GM12878 (cell line): ENCODE measurements around the gene SOWAHD. TPM values are rescaled to one million over a fixed set of nuclear protein-coding genes. Genes with fewer than 3 reads are reported as not detected.

Source experiments
- ATAC-seq: fragments of 200-7000 bp; cut with Tn5 transposase; 3 replicates; pipeline ENCODE4 v1.9.1; 2020; ENCODE audit warnings: mild to moderate bottlenecking, moderate library complexity
- BruUV-seq: library from RNA; stranded (reverse); fragments of 400-500 nt; replicated peaks from 2 replicates; lab custom pipeline; 2021; lab: Mats Ljungman, UMichigan
- CTCF ChIA-PET: fragments of 300-600 bp; sonication (Branson Sonifier 250); formaldehyde crosslinking; extraction: SDS; loops from one replicate; lab custom pipeline; 2021; ENCODE audit warnings: inconsistent platforms; lab: Yijun Ruan, JAX
- POLR2A ChIA-PET: fragments of 350-600 bp; formaldehyde crosslinking; extraction: SDS; loops from one replicate; lab custom pipeline; 2021; ENCODE audit warnings: inconsistent platforms; lab: Charles Lee
- RAD21 ChIA-PET: fragments of 300-600 bp; sonication (Branson Sonifier 250); formaldehyde crosslinking; loops from one replicate; lab custom pipeline; 2023; ENCODE audit warnings: antibody characterized with exemption; ENCODE audit not compliant: unreplicated experiment; lab: Charles Lee
- SMC1A ChIA-PET: fragments of 300-600 bp; sonication (Branson Sonifier 250); formaldehyde crosslinking; loops from one replicate; lab custom pipeline; 2023; ENCODE audit not compliant: unreplicated experiment, uncharacterized antibody; lab: Charles Lee
- DNase-seq: peaks from one replicate; pipeline ENCODE4 v3.0.0-alpha.2; 2011; ENCODE audit warnings: low read depth, low spot score
- FAIRE-seq: peaks from 3 replicates; lab custom pipeline; 2011; peaks lifted over from hg19 to GRCh38; lab: Jason Lieb, UNC
- H2AFZ ChIP-seq: 2 replicates; pipeline ENCODE4 v1.6.0; 2011; ENCODE audit warnings: low read depth, low read length, control low read depth; ENCODE audit not compliant: control insufficient read depth
- H3K27ac ChIP-seq: 2 replicates; pipeline ENCODE4 v1.5.1; 2011; ENCODE audit warnings: control low read depth; ENCODE audit not compliant: control insufficient read depth, insufficient read depth
- H3K27me3 ChIP-seq, 2 experiments: replicated peaks in 1 of 2; 2 replicates each; pipeline versions ENCODE4 v1.6.0 to v1.6.1; 2011; ENCODE audit warnings: low read length in 1 of 2; ENCODE audit not compliant: control insufficient read depth in 2 of 2, insufficient read depth in 2 of 2
- H3K36me3 ChIP-seq, 2 experiments: 2 replicates each; pipeline ENCODE4 v1.5.1; 2011; ENCODE audit warnings: low read length in 1 of 2; ENCODE audit not compliant: control insufficient read depth in 2 of 2, insufficient read depth in 2 of 2
- H3K4me1 ChIP-seq: 2 replicates; pipeline ENCODE4 v1.6.1; 2011; ENCODE audit warnings: mild to moderate bottlenecking, low read length, moderate library complexity, mixed read lengths; ENCODE audit not compliant: control insufficient read depth, insufficient read depth
- H3K4me2 ChIP-seq: 2 replicates; pipeline ENCODE4 v1.6.0; 2011; ENCODE audit warnings: control low read depth; ENCODE audit not compliant: control insufficient read depth, insufficient read depth
- H3K4me3 ChIP-seq: fragments of 200-600 bp; sonication (generic); 2 replicates; pipeline ENCODE4 v1.5.1; 2016
- H3K79me2 ChIP-seq: 2 replicates; pipeline ENCODE4 v1.6.0; 2011; ENCODE audit warnings: low read length; ENCODE audit not compliant: control insufficient read depth, insufficient read depth
- H3K9ac ChIP-seq: 2 replicates; pipeline ENCODE4 v1.8.0; 2011; ENCODE audit warnings: low read length, control low read depth, mixed read lengths; ENCODE audit not compliant: control insufficient read depth, insufficient read depth
- H3K9me3 ChIP-seq: replicated peaks from 3 replicates; pipeline ENCODE4 v1.5.1; 2011; ENCODE audit warnings: mild to moderate bottlenecking, low read length; ENCODE audit not compliant: control insufficient read depth, insufficient read depth
- H4K20me1 ChIP-seq: 2 replicates; pipeline ENCODE4 v1.6.0; 2011; ENCODE audit not compliant: control insufficient read depth, insufficient read depth
- NBN ChIP-seq: fragments of 450-650 bp; IDR thresholded peaks from 2 replicates; pipeline ENCODE4 v1.6.1; 2016
- SUPT20H ChIP-seq: IDR thresholded peaks from 2 replicates; pipeline ENCODE4 v1.6.1; 2011; ENCODE audit warnings: low read depth, mild to moderate bottlenecking, low read length, moderate library complexity, borderline replicate concordance; ENCODE audit not compliant: control insufficient read depth
- TCF12 ChIP-seq: IDR thresholded peaks from 2 replicates; pipeline ENCODE4 v1.6.1; 2011; ENCODE audit warnings: low read depth, mild to moderate bottlenecking, low read length
- WGBS: methylation state at CpG from one replicate; pipeline ENCODE4 v1.1.6; 2016; ENCODE audit warnings: low lambda C conversion rate; ENCODE audit not compliant: insufficient replicate concordance, insufficient coverage; ENCODE audit errors: missing lambda C conversion rate; 5-methylcytosine and 5-hydroxymethylcytosine counted together
- in situ Hi-C: fragments of 300-500 bp; cut with MboI; formaldehyde crosslinking; loops from 9 replicates; pipeline ENCODE4 v1.14.3; 2018; ENCODE audit warnings: mixed read lengths
- intact Hi-C: fragments of 100-400 bp; cut with micrococcal nuclease; formaldehyde crosslinking; loops from one replicate; pipeline ENCODE4 v1.14.2; 2022; ENCODE audit not compliant: unreplicated experiment
- polyA plus RNA-seq, 11 experiments: library from polyadenylated mRNA; depleted of rRNA in 4 of 11; unstranded in 6 of 11; stranded (reverse) in 5 of 11; fragments of >200 nt; fragmentation: Nextera tagmentation in 4 of 11; fragmentation: Illumina TruSeq in 1 of 11; extraction: Ambion mirVana in 4 of 11; extraction: Trizol in 1 of 11; gene quantifications; 1 replicate in 1 of 11; 2 replicates in 10 of 11; pipeline versions ENCODE4 v1.2.1 to v1.2.3, GENCODE V29; 2011 to 2016; ENCODE audit warnings: inconsistent platforms in 2 of 11, missing spikeins in 2 of 11, low read depth in 1 of 11
- total RNA-seq, 4 experiments: library from RNA; depleted of rRNA in 3 of 4; stranded (reverse); fragments of >200 nt in 3 of 4; fragmentation: Illumina TruSeq in 1 of 4; extraction: Trizol in 1 of 4; gene quantifications; 2 replicates each; pipeline versions ENCODE4 v1.2.1 to v1.2.3, GENCODE V29; 2013 to 2021
- TF ChIP-seq, protein P1 (sequence below): fragments of 450-650 bp; formaldehyde crosslinking; IDR thresholded peaks from 2 replicates; pipeline ENCODE4 v1.4.0; 2022; ENCODE audit warnings: mild to moderate bottlenecking, moderate library complexity
- TF ChIP-seq, protein P2 (sequence below): IDR thresholded peaks from 2 replicates; pipeline ENCODE4 v1.6.1; 2011; ENCODE audit warnings: low read depth, low read length, improper control_type of control experiment, borderline replicate concordance

SOWAHD gene
- total and polyA plus RNA-seq, 10 of the 15 experiments (the other 5 are each of a cell fraction or from before 2014, with no cell fraction given), result 0.27 to 7.4 (median 2.6) TPM

DNA sequence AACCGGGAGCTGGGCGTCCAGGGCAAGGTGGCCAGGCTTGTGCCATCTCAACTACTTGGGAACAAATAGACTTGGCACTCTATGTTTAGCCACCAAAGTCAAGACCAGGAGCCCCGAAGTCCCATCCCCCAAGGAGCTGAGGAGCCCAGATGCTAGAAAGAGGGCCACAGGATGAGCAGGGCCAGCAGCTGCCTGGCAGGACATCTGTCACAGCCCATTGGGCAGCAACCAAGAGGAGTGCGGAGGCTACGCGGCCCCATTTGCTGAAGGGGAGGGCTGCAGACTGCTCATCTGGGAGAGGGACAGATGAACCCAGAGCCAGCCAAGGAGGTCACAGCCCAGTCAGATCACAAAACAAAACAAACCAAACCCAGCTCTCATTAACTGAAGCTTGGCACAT is 22.9 kb upstream of the SOWAHD start (continued):
- TF ChIP-seq, protein P1, sequence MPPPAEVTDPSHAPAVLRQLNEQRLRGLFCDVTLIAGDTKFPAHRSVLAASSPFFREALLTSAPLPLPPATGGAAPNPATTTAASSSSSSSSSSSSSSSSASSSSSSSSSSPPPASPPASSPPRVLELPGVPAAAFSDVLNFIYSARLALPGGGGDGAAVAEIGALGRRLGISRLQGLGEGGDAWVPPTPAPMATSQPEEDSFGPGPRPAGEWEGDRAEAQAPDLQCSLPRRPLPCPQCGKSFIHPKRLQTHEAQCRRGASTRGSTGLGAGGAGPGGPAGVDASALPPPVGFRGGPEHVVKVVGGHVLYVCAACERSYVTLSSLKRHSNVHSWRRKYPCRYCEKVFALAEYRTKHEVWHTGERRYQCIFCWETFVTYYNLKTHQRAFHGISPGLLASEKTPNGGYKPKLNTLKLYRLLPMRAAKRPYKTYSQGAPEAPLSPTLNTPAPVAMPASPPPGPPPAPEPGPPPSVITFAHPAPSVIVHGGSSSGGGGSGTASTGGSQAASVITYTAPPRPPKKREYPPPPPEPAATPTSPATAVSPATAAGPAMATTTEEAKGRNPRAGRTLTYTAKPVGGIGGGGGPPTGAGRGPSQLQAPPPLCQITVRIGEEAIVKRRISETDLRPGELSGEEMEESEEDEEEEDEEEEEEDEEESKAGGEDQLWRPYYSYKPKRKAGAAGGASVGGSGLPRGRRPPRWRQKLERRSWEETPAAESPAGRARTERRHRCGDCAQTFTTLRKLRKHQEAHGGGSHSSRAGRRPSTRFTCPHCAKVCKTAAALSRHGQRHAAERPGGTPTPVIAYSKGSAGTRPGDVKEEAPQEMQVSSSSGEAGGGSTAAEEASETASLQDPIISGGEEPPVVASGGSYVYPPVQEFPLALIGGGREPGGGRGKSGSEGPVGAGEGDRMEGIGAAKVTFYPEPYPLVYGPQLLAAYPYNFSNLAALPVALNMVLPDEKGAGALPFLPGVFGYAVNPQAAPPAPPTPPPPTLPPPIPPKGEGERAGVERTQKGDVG, result no peak
- no peak for TF ChIP-seq SUPT20H

DNA sequence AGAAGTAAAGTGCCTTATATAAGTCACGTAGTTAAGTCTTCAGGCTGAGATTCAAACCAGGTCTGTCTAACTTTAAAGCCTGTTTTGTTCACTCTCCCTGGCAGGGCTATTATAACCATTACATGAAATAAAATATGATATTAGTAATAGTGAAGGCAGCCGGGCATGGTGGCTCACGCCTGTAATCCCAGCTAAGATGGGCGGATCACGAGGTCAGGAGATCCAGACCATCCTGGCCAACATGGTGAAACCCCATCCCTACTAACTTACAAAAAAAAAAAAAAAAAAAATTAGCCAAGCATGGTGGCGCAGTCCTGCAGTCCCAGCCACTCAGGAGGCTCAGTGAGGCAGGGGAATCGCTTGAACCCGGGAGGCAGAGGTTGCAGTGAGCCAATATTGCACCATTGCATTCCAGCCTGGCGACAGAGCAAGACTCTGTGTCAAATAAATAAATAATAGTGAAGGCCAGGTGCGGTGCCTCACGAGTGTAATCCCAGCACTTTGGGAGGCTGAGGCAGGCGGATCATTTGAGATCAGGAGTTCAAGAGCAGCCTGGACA is 22.1 kb upstream of the SOWAHD start:
- no peaks in the 10 kb centered on the region for H4K20me1 ChIP-seq
- ChIA-PET CTCF (interaction anchor here (0.8 to 2.8 kb wide), 8 partner anchors 13 to 216 kb away, joined by 3 to 19 read pairs (median 3); no protein-coding TSS in a partner anchor), SMC1A (interaction anchor here (0.9 to 2.0 kb wide), 8 partner anchors 8 to 133 kb away, joined by 3 to 6 read pairs (median 4); no protein-coding TSS in a partner anchor)
- no peak overlapping the region for H3K4me3 ChIP-seq
- in situ Hi-C loops, result no loop called here
- no peak for FAIRE-seq
- H3K9me3 ChIP-seq, result no peaks in the 10 kb centered on the region
- H3K27ac ChIP-seq, result no peak overlapping the region
- no peak overlapping the region for H2AFZ ChIP-seq
- H3K4me1 ChIP-seq, result no peaks in the 10 kb centered on the region
- no peak overlapping the region for H3K9ac ChIP-seq
- DNase-seq, result no peak
- intact Hi-C loops, result no loop called here
- ATAC-seq, result no peak
- H3K4me2 ChIP-seq, result no peak overlapping the region
- no TSS peak for BruUV-seq
- H3K79me2 ChIP-seq, result no peaks in the 10 kb centered on the region
- H3K36me3 ChIP-seq, result no peaks in the 10 kb centered on the region
- TF ChIP-seq NBN (no peak), TCF12 (no peak)
- TF ChIP-seq, protein P2, sequence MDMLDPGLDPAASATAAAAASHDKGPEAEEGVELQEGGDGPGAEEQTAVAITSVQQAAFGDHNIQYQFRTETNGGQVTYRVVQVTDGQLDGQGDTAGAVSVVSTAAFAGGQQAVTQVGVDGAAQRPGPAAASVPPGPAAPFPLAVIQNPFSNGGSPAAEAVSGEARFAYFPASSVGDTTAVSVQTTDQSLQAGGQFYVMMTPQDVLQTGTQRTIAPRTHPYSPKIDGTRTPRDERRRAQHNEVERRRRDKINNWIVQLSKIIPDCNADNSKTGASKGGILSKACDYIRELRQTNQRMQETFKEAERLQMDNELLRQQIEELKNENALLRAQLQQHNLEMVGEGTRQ, result no peak
- TF ChIP-seq, all 136 proteins: peak for 0
- WGBS, result 64% methylated on average over 12 of the region's 12 CpGs
- ChIA-PET RAD21 (interaction anchor here (1.0 to 1.5 kb wide), 5 partner anchors 18 to 117 kb away, joined by 3 to 4 read pairs (median 3); partner anchors contain the start of gene SOWAHD), POLR2A (interaction anchor here (1.1 kb wide), 1 partner anchor 49 kb away, joined by 3 read pairs; no protein-coding TSS in a partner anchor)
- H3K27me3 ChIP-seq, result no peaks in the 10 kb centered on the region
